OCI-LY3 (cell line): Measurements from ENCODE around the gene CASP8.

Experiments
- H2AFZ ChIP-seq: fragments of 200-600, 300-600 bp; shearing (Covaris generic); 2 replicates; pipeline ENCODE4 v1.6.0; 2014; ENCODE audit warnings: antibody characterized with exemption, low read depth, low read length
- H3K27ac ChIP-seq: fragments of 200-600, 300-600 bp; sonication (generic); 2 replicates; pipeline ENCODE4 v1.5.1; 2014; ENCODE audit warnings: mild to moderate bottlenecking, low read length, moderate library complexity, mixed read lengths
- H3K27me3 ChIP-seq: fragments of 200-600, 300-600 bp; sonication (generic); 2 replicates; pipeline ENCODE4 v1.6.1; 2014; ENCODE audit warnings: low read depth, low read length, mixed read lengths
- H3K36me3 ChIP-seq: fragments of 200-600, 300-600 bp; sonication (generic); replicated peaks from 2 replicates; pipeline ENCODE3; 2014; ENCODE audit warnings: low read depth, low read length, mixed read lengths
- H3K4me1 ChIP-seq: fragments of 300-600, 200-600 bp; sonication (generic); 2 replicates; pipeline ENCODE4 v1.6.1; 2014; ENCODE audit warnings: low read length, mixed read lengths
- H3K4me2 ChIP-seq: fragments of 200-600, 300-600 bp; sonication (generic); 2 replicates; pipeline ENCODE4 v1.6.1; 2014; ENCODE audit warnings: low read length, mixed read lengths
- H3K4me3 ChIP-seq: fragments of 300-600, 200-600 bp; sonication (generic); 2 replicates; pipeline ENCODE4 v1.5.1; 2014; ENCODE audit warnings: antibody characterized with exemption, mild to moderate bottlenecking, low read length, moderate library complexity
- H3K79me2 ChIP-seq: fragments of 300-600, 200-600 bp; shearing (Covaris generic); 2 replicates; pipeline ENCODE4 v1.6.1; 2014; ENCODE audit warnings: mild to moderate bottlenecking, low read length, mixed read lengths
- H3K9ac ChIP-seq: fragments of 300-600, 200-600 bp; shearing (Covaris generic); 2 replicates; pipeline ENCODE4 v1.6.0; 2014; ENCODE audit warnings: mild to moderate bottlenecking, low read length, moderate library complexity
- H3K9me3 ChIP-seq: fragments of 200-600, 300-600 bp; shearing (Covaris generic); 2 replicates; pipeline ENCODE4 v1.6.1; 2014; ENCODE audit warnings: low read length, mixed read lengths; ENCODE audit not compliant: insufficient read depth
- H4K20me1 ChIP-seq: fragments of 200-600, 300-600 bp; sonication (generic); 2 replicates; pipeline ENCODE4 v1.6.1; 2016; ENCODE audit warnings: low read length, mixed read lengths; ENCODE audit not compliant: insufficient read depth
- CTCF ChIP-seq: fragments of 200-600, 300-600 bp; sonication (generic); IDR thresholded peaks from 2 replicates; pipeline ENCODE4 v1.5.1; 2014; ENCODE audit warnings: antibody characterized with exemption, low read length, low read depth
- EZH2phosphoT487 ChIP-seq: fragments of 200-600 bp; shearing (Covaris generic); IDR thresholded peaks from 2 replicates; pipeline ENCODE4 v1.6.1; 2018; ENCODE audit warnings: antibody characterized with exemption, mixed run types, low read depth

Gene CASP8

GRCh38 chr2:201260302-201260800 lies at the start of gene CASP8:
TSS of gene CASP8 (plus strand) at chr2:201260536. CDS start at chr2:201266487, 5,951 bp downstream.
- no peak for TF ChIP-seq EZH2phosphoT487
- no peak for TF ChIP-seq CTCF
- Histone ChIP-seq H3K36me3 (no peaks in the 10 kb centered on the region), H2AFZ (peak within 1 kb of the TSS; percentile 64; the same call in 1 of the 2 replicates), H3K27ac (peak within 1 kb of the TSS; percentile 97), H3K9ac (peak within 1 kb of the TSS; percentile 86), H3K4me2 (peak within 1 kb of the TSS; percentile 97), H3K27me3 (no peaks in the 10 kb centered on the region), H3K4me3 (peak within 1 kb of the TSS; percentile 79), H3K79me2 (peaks cover 73% of the 10 kb centered on the region), H3K9me3 (no peaks in the 10 kb centered on the region), H4K20me1 (peaks cover 34% of the 10 kb centered on the region), H3K4me1 (peaks cover 62% of the 10 kb centered on the region)

GRCh38 chr2:201215963-201216362 lies 44.4 kb upstream of the CASP8 start:
- Histone ChIP-seq H3K9ac (no peak overlapping the region), H3K27ac (no peak overlapping the region), H3K4me2 (no peak overlapping the region), H3K4me3 (no peak overlapping the region), H2AFZ (no peak overlapping the region), H3K9me3 (no peaks in the 10 kb centered on the region), H3K27me3 (no peaks in the 10 kb centered on the region), H3K4me1 (peaks cover 13% of the 10 kb centered on the region), H3K79me2 (no peaks in the 10 kb centered on the region), H3K36me3 (no peaks in the 10 kb centered on the region), H4K20me1 (no peaks in the 10 kb centered on the region)
- no peak for TF ChIP-seq EZH2phosphoT487
- no peak for TF ChIP-seq CTCF

GRCh38 chr2:201216918-201217317 lies 43.4 kb upstream of the CASP8 start:
- TF ChIP-seq EZH2phosphoT487 (no peak), CTCF (no peak)
- no peaks in the 10 kb centered on the region for H3K36me3 ChIP-seq
- no peaks in the 10 kb centered on the region for H3K79me2 ChIP-seq
- H4K20me1 ChIP-seq, result no peaks in the 10 kb centered on the region
- H2AFZ ChIP-seq, result no peak overlapping the region
- no peak overlapping the region for H3K27ac ChIP-seq
- H3K9ac ChIP-seq, result no peak overlapping the region
- no peak overlapping the region for H3K4me2 ChIP-seq
- no peaks in the 10 kb centered on the region for H3K9me3 ChIP-seq
- H3K27me3 ChIP-seq, result no peaks in the 10 kb centered on the region
- H3K4me3 ChIP-seq, result no peak overlapping the region
- peaks cover 13% of the 10 kb centered on the region for H3K4me1 ChIP-seq

GRCh38 chr2:201218780-201219179 lies 41.6 kb upstream of the CASP8 start:
- Histone ChIP-seq H3K36me3 (no peaks in the 10 kb centered on the region), H3K9ac (no peak overlapping the region), H3K27me3 (no peaks in the 10 kb centered on the region), H3K79me2 (no peaks in the 10 kb centered on the region), H2AFZ (no peak overlapping the region), H3K4me3 (no peak overlapping the region), H3K9me3 (no peaks in the 10 kb centered on the region), H3K27ac (no peak overlapping the region), H4K20me1 (no peaks in the 10 kb centered on the region), H3K4me1 (peaks cover 22% of the 10 kb centered on the region), H3K4me2 (no peak overlapping the region)
- no peak for TF ChIP-seq CTCF
- TF ChIP-seq EZH2phosphoT487, result no peak
